ENCODE results near the gene SPTBN2.

GRCh38 chr11:66725114-66725513 lies 3.9 kb downstream of the SPTBN2 start:
- TF ChIP-seq NANOG (IDR thresholded peaks at IDR 0.05; ENCODE audit: insufficient read depth, low read depth, low read length, poor library complexity, severe bottlenecking) (no peak), ZNF274 (IDR thresholded peaks at IDR 0.05; ENCODE audit: borderline replicate concordance, extremely low read depth, low read length) (no peak), POLR2A (IDR thresholded peaks at IDR 0.05; ENCODE audit: control extremely low read depth in 1 of 2, low read depth in 2 of 2, low read length in 2 of 2) (no peak), SIN3A (conservative IDR thresholded peaks at IDR 0.05 in 1 of 2, IDR thresholded peaks at IDR 0.05 in 1 of 2; ENCODE audit: low read depth in 1 of 2, low read length in 2 of 2) (no peak), BRCA1 (IDR thresholded peaks at IDR 0.05; ENCODE audit: low read depth, low read length) (no peak), EZH2 (IDR thresholded peaks at IDR 0.05; ENCODE audit: low read depth, low read length, severe bottlenecking) (no peak), CEBPB (IDR thresholded peaks at IDR 0.05; ENCODE audit: low read depth, low read length) (no peak), TEAD4 (IDR thresholded peaks at IDR 0.05; ENCODE audit: low read depth, low read length) (no peak), YY1 (IDR thresholded peaks at IDR 0.05; ENCODE audit: low read depth, low read length) (no peak), KDM1A (IDR thresholded peaks at IDR 0.05; ENCODE audit: borderline replicate concordance, low read length) (no peak), SUZ12 (IDR thresholded peaks at IDR 0.05; ENCODE audit: low read length) (no peak)
- TF ChIP-seq, protein P1, sequence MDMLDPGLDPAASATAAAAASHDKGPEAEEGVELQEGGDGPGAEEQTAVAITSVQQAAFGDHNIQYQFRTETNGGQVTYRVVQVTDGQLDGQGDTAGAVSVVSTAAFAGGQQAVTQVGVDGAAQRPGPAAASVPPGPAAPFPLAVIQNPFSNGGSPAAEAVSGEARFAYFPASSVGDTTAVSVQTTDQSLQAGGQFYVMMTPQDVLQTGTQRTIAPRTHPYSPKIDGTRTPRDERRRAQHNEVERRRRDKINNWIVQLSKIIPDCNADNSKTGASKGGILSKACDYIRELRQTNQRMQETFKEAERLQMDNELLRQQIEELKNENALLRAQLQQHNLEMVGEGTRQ (IDR thresholded peaks at IDR 0.05; ENCODE audit: low read length) = no peak
- TF ChIP-seq, protein P2, sequence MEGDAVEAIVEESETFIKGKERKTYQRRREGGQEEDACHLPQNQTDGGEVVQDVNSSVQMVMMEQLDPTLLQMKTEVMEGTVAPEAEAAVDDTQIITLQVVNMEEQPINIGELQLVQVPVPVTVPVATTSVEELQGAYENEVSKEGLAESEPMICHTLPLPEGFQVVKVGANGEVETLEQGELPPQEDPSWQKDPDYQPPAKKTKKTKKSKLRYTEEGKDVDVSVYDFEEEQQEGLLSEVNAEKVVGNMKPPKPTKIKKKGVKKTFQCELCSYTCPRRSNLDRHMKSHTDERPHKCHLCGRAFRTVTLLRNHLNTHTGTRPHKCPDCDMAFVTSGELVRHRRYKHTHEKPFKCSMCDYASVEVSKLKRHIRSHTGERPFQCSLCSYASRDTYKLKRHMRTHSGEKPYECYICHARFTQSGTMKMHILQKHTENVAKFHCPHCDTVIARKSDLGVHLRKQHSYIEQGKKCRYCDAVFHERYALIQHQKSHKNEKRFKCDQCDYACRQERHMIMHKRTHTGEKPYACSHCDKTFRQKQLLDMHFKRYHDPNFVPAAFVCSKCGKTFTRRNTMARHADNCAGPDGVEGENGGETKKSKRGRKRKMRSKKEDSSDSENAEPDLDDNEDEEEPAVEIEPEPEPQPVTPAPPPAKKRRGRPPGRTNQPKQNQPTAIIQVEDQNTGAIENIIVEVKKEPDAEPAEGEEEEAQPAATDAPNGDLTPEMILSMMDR (IDR thresholded peaks at IDR 0.05; ENCODE audit: control extremely low read depth in 1 of 3, insufficient read depth in 1 of 3, low read depth in 1 of 3, low read length in 3 of 3) = no peak

Measured in H1 (cell line).